ENCODE results near the gene TNFAIP8L2.
A peak's percentile ranks its signal among the peaks of the same experiment; 100 is the strongest.
"Not testable (repeated sequence)": the region's sequence is repeated elsewhere in the genome, so short reads cannot be mapped to it uniquely, and the experiment has no call there.

The TNFAIP8L2 gene

DNA sequence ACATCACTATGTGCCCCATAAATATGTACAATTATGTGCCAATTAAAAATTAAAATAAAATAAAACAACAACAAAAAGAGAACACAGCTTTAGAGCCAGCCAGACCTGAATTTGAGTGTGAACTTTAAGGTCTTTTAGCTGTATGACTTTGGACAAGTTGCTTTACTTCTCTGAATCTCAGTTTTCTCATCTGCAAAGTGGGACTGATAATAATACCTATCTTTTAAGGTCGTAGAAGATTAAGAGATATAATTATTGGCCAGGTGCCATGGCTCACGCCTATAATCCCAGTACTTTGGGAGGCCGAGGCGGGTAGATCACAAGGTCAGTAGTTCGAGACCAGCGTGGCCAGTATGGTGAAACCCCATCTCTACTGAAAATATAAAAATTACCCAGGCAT is 36.9 kb downstream of the TNFAIP8L2 start:
- DNase-seq = no peak

DNA sequence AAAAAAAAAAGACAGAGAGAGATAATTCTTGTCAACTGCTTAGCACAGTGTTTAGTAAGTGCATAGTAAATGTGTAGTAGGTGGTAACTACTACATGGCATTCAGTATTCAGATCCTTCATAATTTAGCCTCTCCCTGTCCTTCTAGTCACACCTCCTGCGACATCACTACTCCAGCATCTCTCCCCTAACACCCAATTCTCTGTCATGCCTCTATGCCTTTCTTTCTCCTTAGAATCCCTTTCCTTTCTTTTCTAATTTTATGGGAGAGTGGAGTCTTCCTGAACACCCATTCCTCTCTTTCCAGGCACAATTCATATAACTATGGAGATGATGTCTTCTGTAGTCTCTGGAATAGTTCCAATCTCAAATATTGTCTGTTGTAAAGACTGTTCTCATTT is 37.4 kb downstream of the TNFAIP8L2 start:
- no peak for DNase-seq

DNA sequence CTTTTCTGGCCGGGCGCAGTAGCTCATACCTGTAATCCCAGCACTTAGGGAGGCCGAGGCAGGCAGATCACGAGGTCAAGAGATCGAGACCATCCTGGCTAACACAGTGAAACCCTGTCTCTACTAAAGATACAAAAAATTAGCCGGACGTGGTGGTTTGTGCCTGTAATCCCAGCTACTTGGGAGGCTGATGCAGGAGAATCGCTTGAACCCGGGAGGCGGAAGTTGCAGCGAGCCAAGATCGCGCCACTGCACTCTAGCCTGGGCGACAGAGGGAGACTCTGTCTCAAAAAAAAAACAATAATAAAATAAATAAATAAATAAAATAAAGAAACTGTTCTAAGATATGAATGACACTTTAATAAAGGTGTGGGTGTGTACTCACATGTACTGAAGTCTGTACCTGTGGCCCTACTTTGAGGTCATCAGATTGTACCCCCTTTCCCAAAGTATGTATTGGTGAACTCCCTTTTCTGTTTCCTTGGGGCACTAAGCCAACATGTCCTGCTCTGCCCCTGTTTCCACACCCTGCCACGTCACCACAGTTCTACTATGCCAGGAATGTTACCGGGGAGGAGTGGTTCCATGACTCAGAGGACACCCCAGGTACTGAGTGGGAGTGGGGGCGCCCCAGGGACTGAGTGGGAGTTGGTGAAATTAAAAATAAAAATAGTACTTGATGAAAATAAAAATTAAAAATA is 38.6 kb downstream of the TNFAIP8L2 start:
- DNase-seq = not testable (repeated sequence)

DNA sequence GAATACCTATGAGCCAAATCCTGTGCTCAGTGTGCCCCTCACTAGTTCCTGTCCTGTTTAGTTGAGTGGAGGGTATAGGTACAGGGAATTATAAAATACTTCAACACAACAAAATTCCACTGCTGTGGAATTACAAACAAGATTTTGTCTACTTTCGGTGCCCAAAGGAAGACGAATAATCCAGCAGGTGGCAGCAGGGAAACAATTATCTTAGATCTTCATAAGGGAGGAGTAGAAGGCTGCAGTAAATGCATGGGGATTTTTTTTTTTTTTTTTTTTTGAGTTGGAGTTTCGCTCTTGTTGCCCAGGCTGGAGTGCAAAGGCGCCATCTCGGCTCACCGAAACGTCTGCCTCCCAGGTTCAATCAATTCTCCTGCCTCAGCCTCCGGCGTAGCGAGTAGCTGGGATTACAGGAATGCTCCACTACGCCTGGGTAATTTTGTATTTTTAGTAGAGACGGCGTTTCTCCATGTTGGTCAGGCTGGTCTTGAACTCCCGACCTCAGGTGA is 39.9 kb downstream of the TNFAIP8L2 start:
- DNase-seq = peak; percentile 27

DNA sequence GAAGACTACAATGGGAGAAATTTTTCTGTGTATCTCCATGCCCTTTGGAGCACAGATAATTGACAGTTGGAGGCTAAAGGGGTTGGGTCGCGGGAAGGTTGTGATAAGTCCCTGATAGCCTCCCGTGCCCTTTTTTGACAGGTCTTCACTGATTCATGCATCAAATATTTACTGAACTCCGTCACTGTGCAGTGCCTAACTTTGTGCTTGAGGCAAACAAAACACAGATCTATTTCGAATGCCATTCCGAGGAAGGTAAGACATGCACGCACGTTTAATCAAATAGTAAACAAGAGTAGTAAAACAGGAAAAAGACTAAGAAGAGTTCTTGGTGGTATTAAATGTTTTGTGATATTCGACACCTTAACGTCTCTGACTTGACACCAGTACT is 41.4 kb downstream of the TNFAIP8L2 start:
- no peak for DNase-seq

DNA sequence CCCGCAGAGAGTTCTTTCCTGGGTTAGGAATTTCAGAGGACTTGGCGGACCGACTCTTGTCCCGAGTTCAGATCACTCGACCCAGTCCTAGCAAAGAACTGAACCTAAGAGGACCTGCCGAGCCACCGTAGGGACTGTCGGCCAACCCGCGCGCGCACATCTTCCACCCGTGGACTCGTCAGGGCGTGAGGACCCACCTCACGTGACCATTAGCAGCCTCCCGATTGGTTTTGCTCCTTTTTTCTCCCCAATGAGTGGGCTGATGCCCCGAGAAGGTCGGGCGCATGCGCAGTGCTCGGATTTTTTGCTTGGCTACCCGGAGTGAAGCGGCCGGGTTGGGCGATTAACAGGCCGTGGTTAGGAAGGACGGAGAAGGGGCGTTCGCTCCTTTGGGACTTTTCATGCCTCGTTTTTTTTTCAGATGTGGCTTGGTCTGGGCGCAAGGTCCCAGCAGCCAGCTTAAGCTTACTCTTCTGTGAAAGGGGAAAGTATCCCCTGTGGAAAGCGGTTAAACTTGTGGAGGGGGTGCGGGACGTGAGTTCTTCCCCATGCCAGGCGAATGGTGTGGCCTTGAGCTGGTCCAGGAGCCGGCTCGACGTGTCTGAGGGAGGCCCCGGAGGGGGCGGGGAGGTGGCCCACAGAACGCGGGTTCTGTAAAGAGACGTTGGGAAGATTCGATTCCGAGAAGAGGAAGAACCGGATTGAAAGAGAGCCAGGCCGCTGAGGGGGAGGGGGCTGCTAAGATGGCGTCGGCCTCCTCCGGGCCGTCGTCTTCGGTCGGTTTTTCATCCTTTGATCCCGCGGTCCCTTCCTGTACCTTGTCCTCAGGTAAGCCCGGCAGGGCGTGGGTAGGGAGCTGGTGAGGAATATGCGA is 42.0 kb downstream of the TNFAIP8L2 start, which contains the start of gene PIP5K1A:
TSS of gene PIP5K1A (plus strand) at position 299 of the 874 bp plus-strand sequence. CDS start at position 744, 445 bp downstream.
- peak; percentile 96 for DNase-seq

DNA sequence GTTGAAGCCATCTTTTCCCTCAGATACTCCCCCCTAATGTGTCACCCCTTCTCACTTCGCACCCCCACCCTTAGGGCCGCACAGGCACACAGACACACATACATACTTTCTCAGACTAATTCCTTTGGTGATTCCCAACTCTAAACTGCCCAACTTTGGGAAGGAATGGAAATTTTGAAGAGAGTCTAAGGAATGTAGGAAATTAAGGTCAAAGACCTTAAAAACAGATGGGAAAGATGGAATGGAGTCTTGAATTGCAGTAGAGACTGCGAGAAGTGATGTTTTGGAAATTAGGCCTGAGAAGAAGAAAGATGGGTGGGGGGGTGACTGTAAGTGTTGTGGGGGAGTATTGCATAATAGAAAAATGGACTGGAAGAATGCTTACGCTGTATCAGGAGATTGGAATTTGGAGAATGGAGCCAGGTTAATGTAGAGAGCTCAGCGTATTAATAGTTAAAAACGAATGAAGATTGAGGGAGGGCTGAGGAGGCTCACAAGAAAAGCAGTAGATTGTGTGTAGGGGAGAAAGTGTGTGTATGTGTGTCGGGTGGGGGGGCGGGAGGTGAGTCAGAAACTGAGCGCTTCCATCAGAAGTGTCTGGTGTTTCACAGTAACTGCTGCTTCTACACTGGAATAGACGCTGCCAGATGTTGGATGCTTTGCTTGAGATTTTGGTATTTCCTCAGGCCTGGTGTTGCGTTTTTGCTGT is 43.6 kb downstream of the TNFAIP8L2 start:
- DNase-seq = no peak

DNA sequence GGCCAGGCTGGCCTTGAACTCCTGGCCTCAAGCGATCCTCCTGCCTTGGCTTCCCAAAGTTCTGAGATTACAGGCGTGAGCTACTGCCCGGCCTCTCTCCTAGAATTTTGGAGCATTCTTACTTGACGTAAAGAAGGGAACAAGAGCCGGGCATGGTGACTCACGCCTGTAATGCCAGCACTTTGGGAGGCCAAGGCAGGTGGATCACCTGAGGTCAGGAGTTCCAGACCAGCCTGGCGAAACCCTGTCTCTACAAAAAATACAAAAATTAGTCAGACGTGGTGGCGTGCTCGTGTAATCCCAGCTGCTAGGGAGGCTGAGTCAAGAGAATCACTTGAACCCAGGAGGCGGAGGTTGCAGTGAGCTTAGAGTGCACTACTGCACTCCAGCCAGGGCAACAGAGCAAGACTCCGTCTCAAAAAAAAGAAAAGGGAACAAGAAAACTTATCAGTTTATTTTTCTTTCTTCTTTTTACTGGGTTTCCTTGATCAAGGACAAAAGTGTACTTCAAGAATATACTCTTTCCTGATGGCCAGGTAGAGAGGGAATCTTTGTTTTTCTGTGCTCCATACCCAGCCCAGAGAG is 49.0 kb downstream of the TNFAIP8L2 start:
- not testable (repeated sequence) for DNase-seq

Measured in NCI-H1436 (cell line).